ENCODE data around the gene EIF4G1.

The EIF4G1 gene

DNA sequence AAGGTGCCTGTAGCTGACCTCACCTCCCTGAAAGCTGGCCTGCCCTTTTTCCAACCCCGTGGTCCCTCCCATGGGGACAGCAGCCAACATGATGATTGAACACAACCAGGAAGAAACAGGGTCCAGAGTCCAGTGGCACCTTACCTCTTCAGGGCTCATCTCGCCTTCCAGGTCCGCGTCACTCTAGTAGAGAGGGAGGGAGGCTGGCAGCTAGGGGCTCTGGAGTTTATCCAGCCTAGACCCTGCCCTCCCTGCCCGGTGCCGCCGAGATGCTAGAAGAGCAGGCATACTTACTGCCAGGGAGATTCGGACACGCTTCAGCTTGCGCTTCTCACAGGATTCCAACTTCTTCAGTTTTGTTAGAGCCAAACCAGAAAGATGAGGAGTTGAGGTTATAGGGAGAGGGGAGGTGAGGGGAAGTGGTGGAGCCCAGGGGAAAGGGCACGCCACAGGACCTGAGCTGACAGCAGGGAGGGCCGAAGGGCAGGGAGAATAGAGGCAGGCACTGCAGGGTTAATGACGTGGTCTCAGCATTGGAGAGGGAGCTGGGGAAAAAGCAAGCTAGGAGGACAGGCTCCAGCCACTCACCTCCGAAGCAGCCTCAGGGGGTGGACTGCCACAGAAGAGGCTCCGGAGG lies 37.9 kb downstream of the EIF4G1 start:
- DNase-seq: no peak

DNA sequence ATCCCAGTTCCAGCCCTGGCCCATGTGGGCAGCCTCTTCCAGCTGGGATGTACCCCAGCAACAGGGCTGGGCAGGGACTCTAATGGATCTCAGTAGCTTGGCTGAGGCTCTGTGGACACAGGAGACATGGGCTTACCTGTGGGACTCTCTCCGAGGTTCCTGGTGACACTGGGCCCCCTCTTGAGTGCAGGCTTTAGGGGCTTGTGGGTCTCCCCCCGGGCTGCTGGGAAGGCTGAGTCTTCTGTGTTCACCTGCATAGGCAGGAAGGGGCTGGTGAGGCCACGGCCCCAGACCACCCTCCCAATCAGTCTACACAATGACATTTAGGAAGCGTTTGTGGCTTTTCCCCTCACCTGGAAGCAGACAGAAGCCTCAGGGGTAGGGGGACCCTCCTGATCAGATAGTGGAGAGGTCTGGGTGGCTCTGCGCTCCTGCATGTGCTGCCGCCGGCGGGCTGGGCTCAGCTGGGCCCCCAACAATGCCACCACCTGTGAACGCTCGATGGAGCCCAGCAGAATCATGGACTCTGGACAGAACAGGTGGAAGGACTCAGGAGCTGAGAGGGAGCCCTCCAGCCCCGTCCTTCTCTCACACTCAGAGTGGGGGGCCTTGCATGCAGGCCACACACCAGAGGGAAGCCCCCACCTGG lies 38.6 kb downstream of the EIF4G1 start:
- no peak for DNase-seq

GRCh38 chr3:184353546-184353941 lies 39.1 kb downstream of the EIF4G1 start:
- no peak for DNase-seq

DNA sequence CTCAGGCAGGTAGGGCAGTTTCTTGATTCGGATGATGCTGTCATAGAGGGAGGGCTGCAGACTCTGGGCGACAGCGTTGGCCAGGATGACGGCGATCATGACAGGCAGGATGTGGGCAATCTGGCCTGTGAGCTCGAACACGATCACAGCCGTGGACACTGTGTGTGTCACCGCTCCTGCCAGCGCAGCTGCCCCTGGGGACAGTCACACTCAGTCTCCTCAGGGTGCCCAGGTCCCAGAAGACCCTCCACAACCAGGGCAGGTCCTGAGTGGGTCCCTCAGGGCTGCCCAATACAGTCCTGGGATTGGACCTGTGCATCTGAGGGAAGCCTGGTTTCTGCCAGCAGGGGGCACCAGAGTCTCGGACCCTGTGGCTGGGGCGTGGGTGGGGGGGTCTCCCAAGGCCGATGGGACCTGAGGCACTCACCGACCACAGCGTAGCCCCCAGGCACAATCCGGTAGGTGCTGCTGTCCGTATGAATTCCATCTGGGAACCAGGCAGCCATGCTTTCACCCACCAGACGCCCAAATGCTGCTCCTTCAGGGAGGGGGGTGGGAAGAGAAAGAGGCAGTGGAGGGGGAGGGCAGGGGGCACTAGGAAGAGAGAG lies 39.8 kb downstream of the EIF4G1 start:
- no peak for DNase-seq

DNA sequence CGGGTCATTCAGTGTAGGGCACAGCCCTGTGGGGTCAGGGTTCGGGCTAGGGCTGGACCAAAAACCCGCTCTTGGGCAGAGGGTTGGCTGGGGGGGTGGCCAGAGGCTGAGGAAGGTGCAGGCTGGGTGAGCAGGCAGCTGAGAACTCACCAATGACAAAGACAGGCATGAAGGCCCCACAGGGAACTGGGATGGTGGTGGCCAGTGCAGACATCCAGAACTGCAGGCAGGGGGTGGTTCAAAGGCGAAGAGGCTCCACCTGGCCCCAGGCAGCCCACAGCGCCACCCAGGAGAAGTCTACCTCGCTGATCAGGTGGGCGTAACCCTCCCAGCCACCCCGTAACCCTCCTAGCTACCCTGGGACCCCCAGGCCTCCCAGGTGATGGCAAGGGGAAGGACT lies 40.3 kb downstream of the EIF4G1 start:
- no peak for DNase-seq

GRCh38 chr3:184355261-184356040 lies 41.0 kb downstream of the EIF4G1 start:
- DNase-seq: no peak

GRCh38 chr3:184357248-184358123 lies 43.1 kb downstream of the EIF4G1 start:
- DNase-seq: no peak

GRCh38 chr3:184358124-184358767 lies 43.8 kb downstream of the EIF4G1 start:
- no peak for DNase-seq

DNA sequence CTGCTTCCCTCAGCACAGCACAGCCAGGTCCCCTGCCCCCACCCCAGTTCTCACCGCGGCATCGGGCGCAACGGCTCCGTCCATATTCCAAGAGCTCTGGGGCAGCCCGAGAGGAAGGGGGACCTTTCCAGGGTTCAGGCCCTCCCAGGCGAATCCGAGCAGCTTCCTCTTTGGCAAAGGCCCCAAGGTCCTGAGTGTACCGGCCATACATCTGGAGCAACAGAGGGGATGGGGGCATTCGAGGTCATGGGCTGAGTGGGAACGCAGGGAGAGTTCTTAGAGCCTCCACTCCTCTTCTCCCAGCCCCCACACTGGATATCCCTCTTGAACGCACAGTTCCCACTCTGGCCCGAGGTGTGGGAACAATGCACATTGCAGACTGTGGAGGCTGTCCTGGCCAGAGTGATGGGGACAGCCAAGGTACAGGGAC lies 44.5 kb downstream of the EIF4G1 start:
- no peak for DNase-seq

DNA sequence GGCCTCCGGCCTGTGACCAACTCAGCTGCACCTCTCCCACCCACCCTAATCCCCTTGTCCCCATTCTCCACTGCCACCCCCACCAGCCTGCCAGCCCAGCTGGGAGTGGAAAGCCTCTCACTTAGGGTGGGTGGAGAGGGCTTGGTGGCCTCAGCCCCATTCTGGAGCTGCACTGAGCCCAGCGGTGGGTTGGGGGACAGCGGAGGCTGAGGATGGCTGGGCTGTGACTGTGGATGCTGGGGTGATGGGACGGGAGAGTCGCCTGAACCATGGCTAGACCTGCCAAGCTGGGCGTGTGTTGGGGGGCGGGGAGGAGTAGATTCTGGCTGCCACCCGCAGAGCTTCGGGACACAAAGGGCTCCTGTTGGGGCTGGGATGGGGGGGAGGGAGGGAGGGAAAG lies 45.2 kb downstream of the EIF4G1 start:
- no peak for DNase-seq

DNA sequence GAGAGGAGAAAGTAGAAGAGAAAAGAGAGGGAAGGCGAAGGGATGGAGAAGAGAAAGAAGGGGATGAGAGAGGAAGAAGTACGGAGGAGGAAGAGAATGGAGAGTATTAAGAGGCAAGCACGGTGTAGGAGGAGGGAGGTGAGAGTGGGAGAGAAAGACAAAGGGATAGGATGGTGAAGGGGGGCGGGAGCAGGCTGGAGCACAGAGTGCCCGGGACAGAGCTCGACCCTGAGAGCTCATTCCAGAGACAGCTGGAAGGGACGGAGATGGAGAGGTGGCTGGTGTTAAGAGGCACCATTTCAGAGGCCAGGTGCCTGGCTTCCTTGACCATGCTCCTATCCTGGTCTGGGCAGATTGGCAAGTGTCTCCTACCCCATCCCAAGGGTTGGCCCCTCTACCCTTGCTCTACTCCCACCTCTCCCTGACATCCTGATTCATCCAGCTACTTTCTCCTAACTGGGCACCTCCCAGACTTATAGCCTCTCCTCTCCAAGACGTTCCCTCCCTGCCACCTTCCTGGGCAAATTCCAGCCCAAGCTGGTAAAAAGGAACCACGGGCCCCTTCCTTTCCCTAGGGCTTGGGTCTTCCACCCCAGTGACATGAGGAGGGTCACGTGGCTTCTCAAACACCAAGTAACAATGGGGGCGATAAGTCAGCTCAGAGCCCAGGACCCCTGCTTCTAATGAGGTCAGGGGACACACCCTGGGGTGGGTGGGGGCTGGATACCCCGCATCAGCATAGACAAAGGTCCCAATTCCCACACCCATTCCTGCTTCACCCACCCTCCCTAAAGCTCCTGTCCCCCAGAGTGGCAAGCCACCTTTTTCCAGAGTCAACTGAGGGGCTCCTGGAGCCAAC lies 45.9 kb downstream of the EIF4G1 start:
- DNase-seq: no peak

DNA sequence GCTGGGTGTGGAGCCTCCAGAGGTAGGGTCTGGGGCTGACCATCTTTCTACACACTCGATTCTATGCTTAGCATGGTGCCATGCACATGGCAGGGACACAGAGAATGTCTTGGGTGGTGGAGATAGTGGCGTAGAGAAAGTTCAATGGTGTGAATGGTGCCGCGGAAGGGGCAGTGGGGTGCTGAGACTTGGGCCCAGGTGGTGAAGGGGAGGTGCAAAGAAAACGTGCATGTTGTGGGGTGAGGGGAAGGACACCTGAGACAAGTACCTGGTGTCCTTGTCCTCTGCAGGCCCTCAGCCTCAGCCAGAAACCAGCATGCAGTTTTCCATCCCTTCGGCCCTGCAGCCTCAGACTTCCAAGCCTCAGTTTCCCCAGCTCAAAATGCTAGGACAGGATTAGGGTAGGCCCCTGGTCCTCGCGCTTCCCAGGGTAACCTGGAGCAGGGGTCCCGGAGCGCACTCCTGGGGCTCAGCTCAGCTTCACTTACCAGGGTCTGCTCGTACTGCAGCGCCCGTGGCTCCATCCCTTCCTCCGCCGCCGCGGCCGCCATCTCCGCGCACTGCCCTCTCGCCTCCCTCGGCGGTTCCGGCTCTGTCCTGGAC lies 46.6 kb downstream of the EIF4G1 start:
- no peak for DNase-seq

DNA sequence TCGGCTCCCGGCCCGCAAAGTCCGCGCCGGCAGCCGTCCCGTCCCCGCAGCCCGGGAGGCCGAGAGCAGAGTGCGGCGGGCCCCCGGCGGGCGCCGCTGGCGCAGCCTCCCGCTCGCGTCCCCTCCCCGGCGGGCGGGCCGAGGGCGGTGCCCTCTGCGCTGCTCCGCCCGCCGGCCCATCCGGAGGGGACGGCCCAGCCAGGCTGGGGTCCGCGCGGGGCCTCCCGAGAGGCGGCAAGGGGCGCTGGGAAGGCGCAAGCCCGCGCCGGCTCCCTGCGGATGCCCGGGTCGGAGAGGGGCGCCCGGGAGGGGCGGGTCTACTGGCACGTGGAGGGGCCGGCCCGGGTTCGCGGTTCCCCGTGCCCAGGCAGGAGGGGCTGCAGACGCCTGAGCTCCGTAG lies 47.1 kb downstream of the EIF4G1 start, which contains the start of the genes CLCN2 and POLR2H:
TSS of gene CLCN2 (minus strand) at position 74 of the 400 bp plus-strand sequence. CDS start 126 bp downstream, outside the sequence.
TSS of gene POLR2H (plus strand) at position 179 of the 400 bp plus-strand sequence. CDS start 1,783 bp downstream, outside the sequence.
- DNase-seq: peak; percentile 48

- DNase-seq: peak; percentile 75
These were observed 47.7 kb downstream of the EIF4G1 start for GRCh38 chr3:184361932-184362667.

GRCh38 chr3:184362668-184363546 lies 48.5 kb downstream of the EIF4G1 start:
- DNase-seq: peak; percentile 96

- no peak for DNase-seq
These were observed 52.3 kb downstream of the EIF4G1 start for GRCh38 chr3:184366619-184367289.

- no peak for DNase-seq
These were observed 53.7 kb downstream of the EIF4G1 start for GRCh38 chr3:184368116-184368515.
